Body of pancreas (tissue), 4 donors: ENCODE results near the gene TMEM181. TPM values are rescaled to one million over a fixed set of nuclear protein-coding genes. Genes with fewer than 3 reads are reported as not detected.

ENCODE experiments used
- ATAC-seq: fragments of 150-250 bp; one replicate; pipeline ENCODE4 v1.9.1; 2016
- DNase-seq, 4 donors: peaks; one replicate each; pipeline ENCODE4 v3.0.0-alpha.2; 2019
- H3K27ac ChIP-seq, 4 donors: fragments of 200-600 bp; sonication (generic); 1 replicate in 3 of 4; 2 replicates in 1 of 4; pipeline versions ENCODE4 v1.5.1 to v1.6.1; 2016 to 2019; ENCODE audit warnings: mild to moderate bottlenecking in 1 of 4, mixed read lengths in 1 of 4, moderate library complexity in 1 of 4
- H3K27me3 ChIP-seq, 2 donors: fragments of 200-600 bp; sonication (generic); one replicate each; pipeline ENCODE4 v1.6.0; 2016; ENCODE audit warnings: mild to moderate bottlenecking in 1 of 2
- H3K36me3 ChIP-seq, 2 donors: fragments of 200-600 bp; sonication (generic); replicated peaks in 1 of 2; 2 replicates each; pipeline ENCODE4 v1.5.1; 2016; ENCODE audit warnings: low read depth in 2 of 2; ENCODE audit not compliant: insufficient read depth in 1 of 2
- H3K4me1 ChIP-seq: fragments of 200-600 bp; sonication (generic); one replicate; pipeline ENCODE4 v1.6.0; 2016
- H3K4me3 ChIP-seq, 2 donors: fragments of 200-600 bp; sonication (generic); 1 replicate in 1 of 2; 2 replicates in 1 of 2; pipeline ENCODE4 v1.5.1; 2016 to 2019
- H3K9me3 ChIP-seq, 3 donors: fragments of 200-600 bp; sonication (generic); 1 replicate in 2 of 3; 2 replicates in 1 of 3; pipeline ENCODE4 v1.5.1; 2016
- POLR2A ChIP-seq, 3 donors: fragments of 450-650 bp; IDR thresholded peaks; one replicate each; pipeline ENCODE4 v1.6.1; 2016; ENCODE audit warnings: antibody characterized with exemption in 3 of 3, mild to moderate bottlenecking in 2 of 3
- WGBS, 2 donors: methylation state at CpG; one replicate each; pipeline ENCODE4 v1.1.5; 2017; 5-methylcytosine and 5-hydroxymethylcytosine counted together
- intact Hi-C: fragments of 100-400 bp; cut with DNase I; formaldehyde crosslinking; loops from one replicate; pipeline ENCODE4 v1.15.1; 2023
- total RNA-seq, 2 donors: library from RNA; depleted of rRNA; stranded (reverse); fragments of >200 nt; gene quantifications; one replicate each; pipeline ENCODE4 v1.1.0, GENCODE V29; 2016
- TF ChIP-seq, protein P1 (sequence below), 7 experiments: fragments of 450-650 bp in 4 of 7; fragments of 200-600 bp in 3 of 7; sonication (generic) in 3 of 7; IDR thresholded peaks; one replicate each; pipeline ENCODE4 v1.5.1; 2016 to 2019; ENCODE audit warnings: antibody characterized with exemption in 7 of 7

The TMEM181 gene, protein sequence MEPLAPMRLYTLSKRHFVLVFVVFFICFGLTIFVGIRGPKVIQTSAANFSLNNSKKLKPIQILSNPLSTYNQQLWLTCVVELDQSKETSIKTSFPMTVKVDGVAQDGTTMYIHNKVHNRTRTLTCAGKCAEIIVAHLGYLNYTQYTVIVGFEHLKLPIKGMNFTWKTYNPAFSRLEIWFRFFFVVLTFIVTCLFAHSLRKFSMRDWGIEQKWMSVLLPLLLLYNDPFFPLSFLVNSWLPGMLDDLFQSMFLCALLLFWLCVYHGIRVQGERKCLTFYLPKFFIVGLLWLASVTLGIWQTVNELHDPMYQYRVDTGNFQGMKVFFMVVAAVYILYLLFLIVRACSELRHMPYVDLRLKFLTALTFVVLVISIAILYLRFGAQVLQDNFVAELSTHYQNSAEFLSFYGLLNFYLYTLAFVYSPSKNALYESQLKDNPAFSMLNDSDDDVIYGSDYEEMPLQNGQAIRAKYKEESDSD
- 10 to 100 TPM; 19.8 to 34.2 TPM for total RNA-seq

DNA sequence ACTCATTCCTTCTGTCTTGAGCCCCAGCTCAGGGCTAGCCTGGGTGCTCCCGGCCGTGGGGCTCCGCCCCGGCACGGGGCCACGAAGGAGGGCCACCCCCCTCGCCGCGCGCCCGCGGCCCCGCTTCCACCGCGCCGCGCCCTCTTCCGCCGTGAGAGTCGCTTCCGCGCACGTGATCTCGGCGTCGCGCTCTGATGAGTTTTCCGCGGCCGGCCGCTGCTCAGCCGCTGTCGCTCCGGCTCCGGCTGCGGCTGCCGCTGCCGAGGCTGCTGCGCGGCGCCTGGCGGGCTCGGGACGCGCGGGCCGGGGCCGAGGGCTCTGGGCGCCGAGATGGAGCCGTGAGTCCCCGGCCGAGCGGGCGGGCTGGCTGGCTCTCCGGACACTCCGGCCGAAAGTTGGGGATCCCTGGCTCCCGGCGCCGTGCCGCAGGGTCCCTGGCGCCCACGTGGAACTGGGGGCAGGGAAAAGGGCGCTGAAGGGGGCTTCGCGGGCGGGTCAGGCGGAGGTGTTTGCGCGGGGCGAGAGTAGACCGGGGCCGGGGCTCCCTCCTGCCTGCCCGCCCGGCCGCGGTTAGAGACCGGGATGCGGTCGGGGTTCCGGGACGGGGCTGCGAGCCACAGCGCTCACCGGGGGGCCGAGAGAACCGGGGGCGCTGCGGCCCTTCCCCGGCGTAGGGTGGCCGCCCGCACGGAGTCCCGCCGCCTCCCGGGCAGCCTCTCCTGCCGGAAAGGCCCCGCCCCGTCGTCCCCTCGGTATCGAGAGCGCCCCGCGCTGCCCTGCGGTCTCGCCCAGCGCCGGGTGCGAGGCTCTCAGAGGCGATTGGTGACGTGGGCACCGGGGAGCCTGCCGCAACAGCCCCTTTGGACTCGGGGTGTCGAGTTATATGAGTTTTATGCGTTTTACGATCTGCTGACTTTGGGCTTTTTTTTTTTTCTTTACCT is at the start of gene TMEM181:
Gene TMEM181 (plus strand): TSS at position 197 of the 941 bp plus-strand sequence. CDS start 134 bp downstream, at position 331.
- 0 to 1% methylated on average over 56 to 106 of the region's 120 CpGs for WGBS, 2 donors
- H3K4me1 ChIP-seq, result peaks cover 55% of the 10 kb centered on the region
- TF ChIP-seq, protein P1, sequence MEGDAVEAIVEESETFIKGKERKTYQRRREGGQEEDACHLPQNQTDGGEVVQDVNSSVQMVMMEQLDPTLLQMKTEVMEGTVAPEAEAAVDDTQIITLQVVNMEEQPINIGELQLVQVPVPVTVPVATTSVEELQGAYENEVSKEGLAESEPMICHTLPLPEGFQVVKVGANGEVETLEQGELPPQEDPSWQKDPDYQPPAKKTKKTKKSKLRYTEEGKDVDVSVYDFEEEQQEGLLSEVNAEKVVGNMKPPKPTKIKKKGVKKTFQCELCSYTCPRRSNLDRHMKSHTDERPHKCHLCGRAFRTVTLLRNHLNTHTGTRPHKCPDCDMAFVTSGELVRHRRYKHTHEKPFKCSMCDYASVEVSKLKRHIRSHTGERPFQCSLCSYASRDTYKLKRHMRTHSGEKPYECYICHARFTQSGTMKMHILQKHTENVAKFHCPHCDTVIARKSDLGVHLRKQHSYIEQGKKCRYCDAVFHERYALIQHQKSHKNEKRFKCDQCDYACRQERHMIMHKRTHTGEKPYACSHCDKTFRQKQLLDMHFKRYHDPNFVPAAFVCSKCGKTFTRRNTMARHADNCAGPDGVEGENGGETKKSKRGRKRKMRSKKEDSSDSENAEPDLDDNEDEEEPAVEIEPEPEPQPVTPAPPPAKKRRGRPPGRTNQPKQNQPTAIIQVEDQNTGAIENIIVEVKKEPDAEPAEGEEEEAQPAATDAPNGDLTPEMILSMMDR (IDR thresholded peaks at IDR 0.05), result no peak
- peak; percentile 56 to 83 (median 64) for TF ChIP-seq POLR2A (IDR thresholded peaks at IDR 0.05)
- peak within 1 kb of the TSS; percentile 87 to 96 (median 96) for H3K27ac ChIP-seq
- no peaks in the 10 kb centered on the region for H3K9me3 ChIP-seq
- DNase-seq, result peak; percentile 85 to 90 (median 86)
- H3K36me3 ChIP-seq, result no peaks in the 10 kb centered on the region
- ATAC-seq, result peak; percentile 87
- H3K4me3 ChIP-seq, result peak within 1 kb of the TSS; percentile 66 to 90
- H3K27me3 ChIP-seq, result no peaks in the 10 kb centered on the region
- intact Hi-C loops, result no loop called here

DNA sequence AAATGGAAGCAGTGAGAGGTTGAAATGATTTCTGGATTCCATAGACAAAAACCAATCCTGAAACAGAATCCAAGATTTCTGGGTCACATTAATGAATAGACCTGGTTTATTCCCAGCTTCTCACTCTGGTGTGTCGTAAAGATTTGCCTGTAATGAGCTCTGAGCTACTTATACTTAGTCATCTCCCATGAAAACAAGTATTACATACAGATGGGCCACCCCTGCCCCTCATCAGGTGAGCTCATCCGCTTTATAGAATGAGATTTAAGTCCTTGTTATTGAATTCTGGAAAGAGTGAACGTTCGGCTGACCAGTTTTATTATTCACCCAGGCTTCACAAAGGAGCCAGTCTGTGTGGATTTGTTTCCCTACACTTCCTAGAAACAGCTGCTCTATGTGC is 47.1 kb upstream of the TMEM181 start:
- H3K4me1 ChIP-seq, result peaks cover 5% of the 10 kb centered on the region
- no peak overlapping the region for H3K4me3 ChIP-seq
- H3K27me3 ChIP-seq, result no peaks in the 10 kb centered on the region
- no peaks in the 10 kb centered on the region for H3K36me3 ChIP-seq
- WGBS, 2 donors, result 81 to 86% methylated on average over 4 of the region's 4 CpGs
- DNase-seq, result no peak
- ATAC-seq, result no peak
- intact Hi-C loops, result loop anchor here (10.0 kb wide), 1 partner anchor 288 kb away; no protein-coding TSS in a partner anchor
- no peak for TF ChIP-seq POLR2A (IDR thresholded peaks at IDR 0.05)
- TF ChIP-seq, protein P1 (IDR thresholded peaks at IDR 0.05), result no peak
- no peaks in the 10 kb centered on the region for H3K9me3 ChIP-seq
- H3K27ac ChIP-seq, result no peak overlapping the region

DNA sequence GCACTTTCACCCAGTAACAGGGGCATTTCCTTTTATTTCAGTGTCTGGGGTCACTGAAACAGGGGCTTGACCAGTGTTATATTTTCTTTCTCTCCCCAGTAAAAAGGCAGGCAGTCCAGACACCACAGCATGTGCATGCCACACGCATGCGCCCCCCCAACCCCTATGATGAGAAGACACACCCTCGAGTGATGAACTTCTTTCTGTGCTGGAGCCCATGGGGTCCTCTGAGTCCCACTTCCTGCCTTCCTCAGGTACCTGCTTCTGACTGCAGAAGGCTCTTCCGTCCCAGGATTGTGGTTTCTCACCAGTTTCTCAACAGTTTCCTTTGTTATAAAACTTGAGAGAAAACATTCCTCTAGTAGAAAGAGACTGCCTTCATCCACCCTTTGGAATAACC is 45.7 kb upstream of the TMEM181 start:
- 75 to 78% methylated on average over 4 of the region's 4 CpGs for WGBS, 2 donors
- H3K27me3 ChIP-seq, result no peaks in the 10 kb centered on the region
- peaks cover 11% of the 10 kb centered on the region for H3K4me1 ChIP-seq
- intact Hi-C loops, result loop anchor here (10.0 kb wide), 1 partner anchor 289 kb away; no protein-coding TSS in a partner anchor
- no peaks in the 10 kb centered on the region for H3K9me3 ChIP-seq
- DNase-seq (no peak), ATAC-seq (no peak)
- TF ChIP-seq POLR2A (IDR thresholded peaks at IDR 0.05), result no peak
- TF ChIP-seq, protein P1 (IDR thresholded peaks at IDR 0.05), result no peak
- H3K4me3 ChIP-seq, result no peak overlapping the region
- no peaks in the 10 kb centered on the region for H3K36me3 ChIP-seq
- H3K27ac ChIP-seq, result no peak overlapping the region

DNA sequence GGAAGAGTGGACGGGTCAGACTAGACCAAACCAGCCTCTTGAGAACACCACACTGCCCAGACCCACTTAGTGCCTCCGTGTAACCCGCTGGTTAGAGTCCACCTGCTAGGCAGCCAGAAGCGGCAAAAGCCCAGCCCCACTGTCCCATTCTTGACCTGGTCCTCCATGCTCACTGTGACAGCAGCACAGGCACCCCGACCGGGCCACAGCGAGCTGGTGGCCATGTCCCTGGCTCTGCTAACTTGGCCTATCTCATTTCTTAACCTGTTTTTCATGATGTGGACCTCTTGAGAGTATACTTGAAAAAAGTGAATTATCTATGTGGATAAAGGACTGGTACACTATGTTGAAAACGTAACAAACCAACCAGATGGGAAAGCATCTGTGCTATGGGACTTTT is 44.9 kb upstream of the TMEM181 start:
- Histone ChIP-seq H3K36me3 (no peaks in the 10 kb centered on the region), H3K9me3 (no peaks in the 10 kb centered on the region), H3K27ac (no peak overlapping the region), H3K27me3 (no peaks in the 10 kb centered on the region), H3K4me1 (peaks cover 6% of the 10 kb centered on the region), H3K4me3 (no peak overlapping the region)
- ATAC-seq (no peak), DNase-seq (no peak)
- intact Hi-C loops, result loop anchor here (10.0 kb wide), 1 partner anchor 290 kb away; no protein-coding TSS in a partner anchor
- WGBS, 2 donors, result 92 to 96% methylated on average over 5 to 8 of the region's 8 CpGs
- no peak for TF ChIP-seq POLR2A (IDR thresholded peaks at IDR 0.05)
- TF ChIP-seq, protein P1 (IDR thresholded peaks at IDR 0.05), result no peak
